Anterior cingulate cortex (tissue), 58 donors: ENCODE data around the gene ZNRF4.

ENCODE experiments used
- DNase-seq, 58 donors: peaks; one replicate each; lab custom pipeline; 2025; lab: John Stamatoyannopoulos, UW

ZNRF4 gene

GRCh38 chr19:5439452-5439851 is 15.8 kb upstream of the ZNRF4 start:
- no peak for DNase-seq

- no peak for DNase-seq
Observed at GRCh38 chr19:5440299-5440698, 14.9 kb upstream of the ZNRF4 start.

GRCh38 chr19:5443723-5444122 is 11.5 kb upstream of the ZNRF4 start:
- no peak for DNase-seq

DNA sequence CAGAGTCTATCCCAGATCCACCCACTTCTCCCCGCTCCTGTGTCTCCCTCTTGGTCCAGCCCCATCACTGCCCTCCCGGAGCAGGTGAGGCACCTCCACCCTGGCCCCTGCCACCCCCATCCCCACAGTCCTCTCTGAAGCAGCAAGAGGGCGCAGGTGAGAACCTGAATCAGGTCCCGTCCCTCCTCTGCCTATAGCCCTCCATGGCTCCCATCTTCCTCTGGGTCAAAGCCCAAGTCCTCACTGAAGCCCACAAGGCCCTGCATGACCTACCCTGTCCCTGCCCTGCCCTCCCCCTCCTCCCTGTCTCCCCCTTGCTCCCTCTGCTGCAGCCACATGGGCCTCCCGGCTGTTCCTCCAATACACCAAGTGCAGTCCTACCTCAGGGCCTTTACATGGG is 10.8 kb upstream of the ZNRF4 start:
- no peak for DNase-seq

DNA sequence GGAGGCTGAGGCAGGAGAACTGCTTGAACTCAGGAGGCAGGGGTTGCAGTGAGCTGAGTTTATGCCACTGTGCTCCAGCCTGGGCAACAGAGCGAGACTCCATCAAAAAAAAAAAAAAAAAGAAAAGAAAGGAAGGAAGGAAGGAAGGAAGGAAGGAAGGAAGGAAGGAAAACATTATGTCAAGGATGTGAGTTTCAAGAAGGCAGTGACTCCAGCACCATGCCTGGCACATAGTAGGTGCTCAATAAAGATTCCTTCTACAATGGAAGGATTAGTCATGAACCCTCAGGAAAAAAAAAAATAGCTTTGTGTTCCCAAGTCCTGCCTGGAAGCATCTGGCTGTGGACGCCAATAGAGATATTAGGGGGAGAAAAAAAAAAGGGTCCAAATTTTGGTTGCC is 10.1 kb upstream of the ZNRF4 start:
- no peak for DNase-seq

DNA sequence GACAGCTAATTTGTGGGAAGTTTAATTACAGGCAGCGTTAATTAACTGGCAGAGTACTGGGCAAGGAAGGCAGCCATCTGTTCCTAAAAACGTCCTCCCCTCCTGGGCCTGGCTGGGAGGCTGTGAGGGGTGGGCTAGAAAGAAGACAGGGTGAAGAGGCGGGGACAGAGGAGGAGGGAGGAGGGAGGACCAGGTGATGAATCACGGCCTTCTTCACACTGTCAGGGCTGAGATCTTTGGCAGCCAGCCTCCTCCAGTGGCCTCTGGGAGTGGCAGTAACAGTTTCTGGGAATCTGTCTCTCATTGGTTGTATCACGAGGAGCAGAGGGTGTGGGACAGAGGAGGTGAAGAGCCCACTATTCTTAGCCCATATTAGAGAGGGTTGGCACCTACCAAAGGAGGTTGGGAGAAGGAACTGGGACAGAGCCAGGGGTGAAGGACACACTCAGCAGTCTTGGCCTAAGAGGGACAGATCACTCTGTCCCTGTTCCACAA is 9.6 kb upstream of the ZNRF4 start:
- DNase-seq, result peak in 6 of 58 donors; percentile 2 to 32 (median 18)

- peak in 12 of 58 donors; percentile 8 to 70 (median 30) for DNase-seq
Observed at GRCh38 chr19:5447700-5448311, 7.4 kb upstream of the ZNRF4 start.

DNA sequence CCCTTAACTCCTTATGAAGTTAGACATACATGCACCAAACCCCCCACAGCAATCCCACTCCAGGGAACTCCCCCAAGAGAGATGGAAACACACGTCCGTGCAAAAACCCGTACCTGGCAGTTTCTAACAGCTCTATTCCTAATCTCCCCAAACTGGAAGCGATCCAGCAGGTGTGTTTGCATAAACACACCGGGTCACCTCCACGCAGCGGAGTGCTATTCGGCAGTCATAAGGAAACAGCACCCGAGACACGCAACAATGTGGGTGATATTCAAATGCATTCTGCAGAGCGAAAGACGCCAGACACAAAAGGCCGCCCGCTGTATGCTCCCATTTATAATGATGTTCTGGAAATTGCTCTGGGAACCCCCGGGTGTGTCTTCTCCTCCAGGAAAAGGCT is 6.8 kb upstream of the ZNRF4 start:
- no peak for DNase-seq

DNA sequence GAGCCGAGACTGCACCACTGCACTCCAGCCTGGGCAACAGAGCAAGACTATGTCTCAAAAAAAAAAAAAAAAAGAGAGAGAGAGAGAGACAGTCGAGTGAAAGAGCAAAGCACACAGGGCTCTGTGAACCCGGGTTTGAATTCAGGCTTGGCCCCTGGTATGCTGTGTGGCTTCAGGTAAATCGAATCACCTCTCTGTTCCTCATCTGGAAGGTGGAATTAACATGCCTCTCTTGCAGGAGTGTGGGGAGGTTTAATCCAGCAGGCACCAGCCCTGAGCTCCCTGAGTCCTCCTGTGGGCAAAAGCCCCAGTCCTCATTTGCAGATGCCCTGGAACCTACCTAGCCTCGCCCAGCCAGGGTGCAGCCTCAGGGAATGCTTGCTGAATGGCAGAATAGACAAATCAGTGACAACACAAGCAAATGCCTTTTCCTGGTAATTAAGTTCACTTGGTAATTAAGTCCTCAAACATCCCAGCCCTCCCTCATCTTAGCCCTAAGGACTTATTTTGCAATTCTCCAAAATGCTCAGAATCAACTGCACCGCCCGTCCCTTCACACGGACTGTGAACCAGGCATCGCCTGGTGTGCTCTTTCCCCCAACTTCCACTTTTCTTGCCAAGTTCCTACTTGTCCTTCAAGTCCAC is 4.6 kb upstream of the ZNRF4 start:
- DNase-seq, result peak in 1 of 58 donors; percentile 6

DNA sequence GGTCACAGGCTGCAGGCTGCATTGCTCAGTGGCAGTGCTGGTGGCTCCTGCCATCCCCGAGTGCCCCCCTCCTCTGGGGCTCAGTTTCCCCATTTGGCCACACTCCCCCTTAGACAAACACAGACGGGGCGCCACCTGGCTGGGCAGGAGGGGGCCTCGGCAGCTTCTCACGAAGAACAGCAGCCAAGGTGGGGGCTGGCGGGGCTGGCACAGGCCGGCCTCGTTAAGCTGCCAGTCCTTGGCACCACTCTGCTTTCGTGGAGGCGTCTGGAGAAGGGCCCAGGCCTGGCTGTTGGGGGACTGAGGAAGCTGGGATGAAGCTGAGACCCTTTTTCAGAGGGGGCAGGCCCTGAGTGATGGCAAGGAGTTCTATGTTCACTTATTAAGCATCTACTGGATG is 3.7 kb upstream of the ZNRF4 start:
- peak in 49 of 58 donors; percentile 10 to 80 (median 51) for DNase-seq

GRCh38 chr19:5452594-5453565 is 2.3 kb upstream of the ZNRF4 start:
- peak in 9 of 58 donors; percentile 1 to 24 (median 12) for DNase-seq

DNA sequence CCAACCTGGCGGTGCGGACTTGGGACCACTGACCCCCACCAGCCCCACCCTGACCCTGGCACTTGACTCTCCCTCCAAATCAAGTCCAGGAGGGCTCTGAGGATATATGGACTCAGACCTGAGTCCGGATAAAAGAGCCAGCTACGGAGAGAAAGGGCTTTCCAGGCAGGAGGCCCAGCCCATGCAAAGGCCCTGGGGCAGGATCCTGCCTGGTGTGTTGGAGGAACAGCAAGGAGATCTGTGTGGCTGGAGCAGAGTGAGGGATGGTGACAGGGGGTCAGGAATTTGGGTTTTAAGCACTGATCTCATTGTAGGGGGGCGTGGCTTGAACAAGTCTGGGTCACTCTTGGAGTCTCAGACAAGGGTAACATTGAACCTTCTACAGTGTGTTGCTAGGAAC is 474 bp upstream of the ZNRF4 start:
- DNase-seq, result no peak

DNA sequence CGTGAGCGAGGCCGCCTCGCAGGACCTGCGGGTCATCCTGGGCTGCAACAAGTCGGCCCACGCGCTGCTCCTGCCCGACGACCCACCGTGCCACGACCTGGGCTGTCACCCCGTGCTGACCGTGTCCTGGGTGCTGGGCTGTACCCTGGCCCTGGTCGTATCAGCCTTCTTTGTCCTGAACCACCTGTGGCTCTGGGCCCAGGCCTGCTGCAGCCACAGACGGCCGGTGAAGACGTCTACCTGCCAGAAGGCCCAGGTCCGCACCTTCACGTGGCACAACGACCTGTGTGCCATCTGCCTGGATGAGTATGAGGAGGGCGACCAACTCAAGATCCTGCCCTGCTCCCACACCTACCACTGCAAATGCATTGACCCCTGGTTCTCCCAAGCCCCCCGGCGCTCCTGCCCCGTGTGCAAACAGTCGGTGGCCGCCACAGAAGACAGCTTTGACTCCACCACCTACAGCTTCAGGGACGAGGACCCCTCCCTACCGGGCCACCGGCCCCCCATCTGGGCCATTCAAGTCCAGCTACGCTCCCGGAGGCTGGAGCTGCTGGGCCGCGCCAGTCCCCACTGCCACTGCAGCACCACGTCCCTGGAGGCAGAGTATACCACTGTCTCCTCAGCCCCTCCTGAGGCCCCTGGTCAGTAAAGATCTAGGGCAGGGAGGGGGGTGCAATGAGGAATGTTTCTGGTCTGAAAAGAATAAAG is 1.1 kb downstream of the ZNRF4 start:
- no peak for DNase-seq

GRCh38 chr19:5456841-5457200 is 1.6 kb downstream of the ZNRF4 start:
- no peak for DNase-seq

- DNase-seq, result no peak
Observed at GRCh38 chr19:5457709-5458108, 2.5 kb downstream of the ZNRF4 start.

DNA sequence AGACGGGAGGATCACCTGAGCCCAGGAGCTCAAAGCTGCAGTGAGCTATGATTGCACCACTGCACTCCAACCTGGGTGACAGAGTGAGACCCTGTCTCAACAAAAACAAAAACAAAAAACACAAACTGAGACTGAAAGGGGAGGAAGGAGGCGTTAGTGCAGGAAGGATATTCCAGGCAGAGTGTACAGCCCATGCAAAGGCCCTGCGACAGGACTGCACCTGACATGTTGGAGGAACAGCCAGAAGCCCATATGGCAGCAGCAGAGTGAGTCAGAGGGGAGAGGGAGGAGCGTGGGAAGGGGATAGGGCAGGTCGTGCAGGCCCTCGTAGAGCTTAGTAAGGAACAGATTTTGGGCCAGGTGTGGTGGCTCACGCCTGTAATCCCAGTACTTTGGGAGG is 3.2 kb downstream of the ZNRF4 start:
- DNase-seq, result no peak

DNA sequence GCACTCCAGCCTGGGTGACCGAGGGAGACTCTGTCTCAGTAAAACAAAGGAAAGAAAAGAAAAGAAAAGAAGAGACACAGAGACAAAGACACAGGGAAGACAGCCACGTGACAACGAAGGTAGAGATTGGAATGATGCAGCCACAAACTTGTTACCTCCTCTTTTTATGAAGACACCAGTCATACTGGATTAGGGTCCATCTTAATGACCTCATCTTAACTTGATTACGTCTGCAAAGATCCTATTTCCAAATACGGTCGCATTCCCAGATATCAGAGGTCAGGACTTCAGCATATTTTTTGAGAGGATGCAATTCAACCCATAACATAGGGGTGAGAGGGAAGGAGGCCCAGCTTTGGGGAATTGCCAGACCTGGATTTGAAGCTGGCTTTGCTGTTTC is 4.1 kb downstream of the ZNRF4 start:
- DNase-seq, result no peak

- DNase-seq, result no peak
Observed at GRCh38 chr19:5460748-5461147, 5.5 kb downstream of the ZNRF4 start.

- no peak for DNase-seq
Observed at GRCh38 chr19:5463959-5464358, 8.7 kb downstream of the ZNRF4 start.

- DNase-seq, result no peak
Observed at GRCh38 chr19:5466072-5466471, 10.9 kb downstream of the ZNRF4 start.
